OCI-LY3 (cell line): ENCODE measurements around the gene PLEKHA7.
"Not testable (repeated sequence)": the region's sequence is repeated elsewhere in the genome, so short reads cannot be mapped to it uniquely, and the experiment has no call there.

Experiments used
- H2AFZ ChIP-seq: fragments of 200-600, 300-600 bp; shearing (Covaris generic); 2 replicates; pipeline ENCODE4 v1.6.0; 2014; ENCODE audit warnings: antibody characterized with exemption, low read depth, low read length
- H3K27ac ChIP-seq: fragments of 200-600, 300-600 bp; sonication (generic); 2 replicates; pipeline ENCODE4 v1.5.1; 2014; ENCODE audit warnings: mild to moderate bottlenecking, low read length, moderate library complexity, mixed read lengths
- H3K27me3 ChIP-seq: fragments of 200-600, 300-600 bp; sonication (generic); 2 replicates; pipeline ENCODE4 v1.6.1; 2014; ENCODE audit warnings: low read depth, low read length, mixed read lengths
- H3K36me3 ChIP-seq: fragments of 200-600, 300-600 bp; sonication (generic); replicated peaks from 2 replicates; pipeline ENCODE3; 2014; ENCODE audit warnings: low read depth, low read length, mixed read lengths
- H3K4me1 ChIP-seq: fragments of 300-600, 200-600 bp; sonication (generic); 2 replicates; pipeline ENCODE4 v1.6.1; 2014; ENCODE audit warnings: low read length, mixed read lengths
- H3K4me2 ChIP-seq: fragments of 200-600, 300-600 bp; sonication (generic); 2 replicates; pipeline ENCODE4 v1.6.1; 2014; ENCODE audit warnings: low read length, mixed read lengths
- H3K4me3 ChIP-seq: fragments of 300-600, 200-600 bp; sonication (generic); 2 replicates; pipeline ENCODE4 v1.5.1; 2014; ENCODE audit warnings: antibody characterized with exemption, mild to moderate bottlenecking, low read length, moderate library complexity
- H3K79me2 ChIP-seq: fragments of 300-600, 200-600 bp; shearing (Covaris generic); 2 replicates; pipeline ENCODE4 v1.6.1; 2014; ENCODE audit warnings: mild to moderate bottlenecking, low read length, mixed read lengths
- H3K9ac ChIP-seq: fragments of 300-600, 200-600 bp; shearing (Covaris generic); 2 replicates; pipeline ENCODE4 v1.6.0; 2014; ENCODE audit warnings: mild to moderate bottlenecking, low read length, moderate library complexity
- H3K9me3 ChIP-seq: fragments of 200-600, 300-600 bp; shearing (Covaris generic); 2 replicates; pipeline ENCODE4 v1.6.1; 2014; ENCODE audit warnings: low read length, mixed read lengths; ENCODE audit not compliant: insufficient read depth
- H4K20me1 ChIP-seq: fragments of 200-600, 300-600 bp; sonication (generic); 2 replicates; pipeline ENCODE4 v1.6.1; 2016; ENCODE audit warnings: low read length, mixed read lengths; ENCODE audit not compliant: insufficient read depth
- EZH2phosphoT487 ChIP-seq: fragments of 200-600 bp; shearing (Covaris generic); IDR thresholded peaks from 2 replicates; pipeline ENCODE4 v1.6.1; 2018; ENCODE audit warnings: antibody characterized with exemption, mixed run types, low read depth
- TF ChIP-seq, protein P1 (sequence below): fragments of 200-600, 300-600 bp; sonication (generic); IDR thresholded peaks from 2 replicates; pipeline ENCODE4 v1.5.1; 2014; ENCODE audit warnings: antibody characterized with exemption, low read length, low read depth

PLEKHA7 gene

DNA sequence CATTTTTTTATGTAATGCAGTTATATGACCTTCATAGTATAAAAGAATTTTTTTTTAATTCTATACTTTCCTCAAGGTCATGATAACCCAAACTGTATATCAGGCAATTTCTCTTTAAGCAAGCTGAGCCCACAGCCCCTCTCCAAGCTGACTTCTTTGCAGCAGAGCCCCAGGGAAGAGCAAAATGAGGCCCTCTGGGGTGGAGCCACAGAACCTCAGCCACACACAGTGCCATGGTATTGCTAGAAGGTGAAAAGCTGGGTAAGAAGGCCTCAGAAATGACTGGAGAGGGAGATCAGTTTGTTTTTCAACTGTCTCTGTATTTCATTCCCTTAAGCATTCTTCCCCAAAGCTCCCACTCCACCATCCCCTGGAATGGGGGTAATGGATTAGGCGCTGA is 108.8 kb downstream of the PLEKHA7 start:
- Histone ChIP-seq H3K79me2 (no peaks in the 10 kb centered on the region), H3K4me1 (peaks cover 29% of the 10 kb centered on the region), H4K20me1 (no peaks in the 10 kb centered on the region), H3K36me3 (no peaks in the 10 kb centered on the region), H3K27ac (no peak overlapping the region), H3K9me3 (no peaks in the 10 kb centered on the region), H3K27me3 (no peaks in the 10 kb centered on the region), H2AFZ (no peak overlapping the region), H3K9ac (no peak overlapping the region), H3K4me3 (no peak overlapping the region), H3K4me2 (no peak overlapping the region)
- TF ChIP-seq, protein P1, sequence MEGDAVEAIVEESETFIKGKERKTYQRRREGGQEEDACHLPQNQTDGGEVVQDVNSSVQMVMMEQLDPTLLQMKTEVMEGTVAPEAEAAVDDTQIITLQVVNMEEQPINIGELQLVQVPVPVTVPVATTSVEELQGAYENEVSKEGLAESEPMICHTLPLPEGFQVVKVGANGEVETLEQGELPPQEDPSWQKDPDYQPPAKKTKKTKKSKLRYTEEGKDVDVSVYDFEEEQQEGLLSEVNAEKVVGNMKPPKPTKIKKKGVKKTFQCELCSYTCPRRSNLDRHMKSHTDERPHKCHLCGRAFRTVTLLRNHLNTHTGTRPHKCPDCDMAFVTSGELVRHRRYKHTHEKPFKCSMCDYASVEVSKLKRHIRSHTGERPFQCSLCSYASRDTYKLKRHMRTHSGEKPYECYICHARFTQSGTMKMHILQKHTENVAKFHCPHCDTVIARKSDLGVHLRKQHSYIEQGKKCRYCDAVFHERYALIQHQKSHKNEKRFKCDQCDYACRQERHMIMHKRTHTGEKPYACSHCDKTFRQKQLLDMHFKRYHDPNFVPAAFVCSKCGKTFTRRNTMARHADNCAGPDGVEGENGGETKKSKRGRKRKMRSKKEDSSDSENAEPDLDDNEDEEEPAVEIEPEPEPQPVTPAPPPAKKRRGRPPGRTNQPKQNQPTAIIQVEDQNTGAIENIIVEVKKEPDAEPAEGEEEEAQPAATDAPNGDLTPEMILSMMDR, result no peak
- no peak for TF ChIP-seq EZH2phosphoT487

DNA sequence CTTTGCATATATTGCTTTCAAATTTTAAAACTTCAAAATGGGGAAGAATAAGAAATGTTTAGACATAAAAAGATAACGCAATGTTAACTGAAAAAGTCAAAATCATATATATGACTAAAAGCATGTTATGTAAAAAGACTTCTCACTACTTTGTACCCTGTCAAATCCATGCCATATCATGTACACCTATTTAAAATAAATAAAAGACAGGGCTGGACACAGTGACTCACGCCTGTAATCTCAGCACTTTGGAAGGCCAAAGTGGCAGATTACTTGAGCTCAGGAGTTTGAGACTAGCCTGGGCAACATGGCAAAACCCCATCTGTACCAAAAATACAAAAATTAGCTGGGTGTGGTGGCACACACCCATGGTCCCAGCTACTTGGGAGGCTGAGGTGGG is 109.5 kb downstream of the PLEKHA7 start:
- not testable (repeated sequence) for H3K79me2 ChIP-seq, H3K36me3 ChIP-seq, H3K27ac ChIP-seq, H3K9ac ChIP-seq, H3K27me3 ChIP-seq, H3K9me3 ChIP-seq, H4K20me1 ChIP-seq, H2AFZ ChIP-seq, H3K4me3 ChIP-seq, H3K4me2 ChIP-seq
- H3K4me1 ChIP-seq, result peaks cover 27% of the 10 kb centered on the region

DNA sequence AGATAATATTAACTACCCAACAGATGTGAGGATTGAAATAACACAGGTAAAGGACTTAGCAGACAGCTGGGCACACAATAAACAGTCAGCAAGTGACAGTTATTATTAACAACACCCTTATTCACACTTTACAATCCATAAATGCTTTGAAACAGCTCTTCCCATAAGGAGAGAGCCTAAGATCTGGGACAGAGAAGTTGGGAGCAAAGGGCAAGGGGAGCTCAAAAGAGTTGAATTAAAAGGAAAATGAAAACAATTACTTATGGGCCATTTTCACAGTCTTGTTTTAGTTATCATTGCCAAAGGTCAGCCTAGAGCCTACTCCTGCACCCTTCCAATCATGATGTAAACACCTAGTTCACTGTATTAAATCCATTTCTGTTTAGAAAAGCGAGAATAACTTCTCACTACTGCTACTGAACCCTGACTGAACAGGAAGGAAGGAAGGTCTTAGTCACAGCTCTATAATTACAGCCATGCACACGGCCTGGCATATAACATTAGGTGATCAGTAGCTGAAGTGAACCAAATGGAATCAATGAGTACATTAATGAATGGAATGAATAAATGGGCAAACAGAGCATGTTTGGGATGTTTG is 111.3 kb downstream of the PLEKHA7 start:
- Histone ChIP-seq H3K27me3 (no peaks in the 10 kb centered on the region), H4K20me1 (no peaks in the 10 kb centered on the region), H3K9ac (no peak overlapping the region), H3K27ac (peak overlapping the region; percentile 24; the same call in 1 of the 2 replicates), H2AFZ (no peak overlapping the region), H3K36me3 (no peaks in the 10 kb centered on the region), H3K4me1 (peaks cover 22% of the 10 kb centered on the region), H3K4me2 (peak overlapping the region; percentile 68), H3K9me3 (no peaks in the 10 kb centered on the region), H3K79me2 (no peaks in the 10 kb centered on the region), H3K4me3 (no peak overlapping the region; the same call in 1 of the 2 replicates)
- TF ChIP-seq, protein P1, result no peak
- no peak for TF ChIP-seq EZH2phosphoT487

DNA sequence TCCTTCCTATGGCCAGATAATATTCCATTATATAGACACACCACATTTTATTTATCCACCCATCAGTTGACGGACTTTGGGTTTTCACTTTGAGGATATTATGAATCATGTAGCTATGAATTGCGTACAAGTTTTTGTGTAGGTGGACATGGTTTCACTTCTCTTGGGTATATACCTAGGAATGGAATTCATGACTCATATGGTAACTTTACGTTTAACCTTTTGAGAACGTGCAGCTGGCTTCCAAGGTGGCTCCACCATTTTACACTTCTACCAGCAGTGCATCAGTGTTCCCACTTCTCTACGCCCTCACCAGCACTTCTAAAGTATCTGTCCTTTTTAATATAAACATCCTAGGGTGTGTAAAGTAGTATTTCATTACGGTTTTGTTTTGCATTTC is 112.0 kb downstream of the PLEKHA7 start:
- Histone ChIP-seq H3K36me3 (no peaks in the 10 kb centered on the region), H3K79me2 (no peaks in the 10 kb centered on the region), H4K20me1 (no peaks in the 10 kb centered on the region), H3K4me2 (peak overlapping the region; percentile 68), H3K9me3 (no peaks in the 10 kb centered on the region), H3K9ac (no peak overlapping the region), H2AFZ (no peak overlapping the region), H3K27me3 (no peaks in the 10 kb centered on the region), H3K4me3 (peak overlapping the region; percentile 14; the same call in 1 of the 2 replicates), H3K4me1 (peaks cover 22% of the 10 kb centered on the region), H3K27ac (peak overlapping the region; percentile 24; the same call in 1 of the 2 replicates)
- TF ChIP-seq EZH2phosphoT487, result no peak
- TF ChIP-seq, protein P1, result no peak
